ENCODE results near the gene RGL3.
"Not testable (repeated sequence)": the region's sequence is repeated elsewhere in the genome, so short reads cannot be mapped to it uniquely, and the experiment has no call there.

Gene RGL3

DNA sequence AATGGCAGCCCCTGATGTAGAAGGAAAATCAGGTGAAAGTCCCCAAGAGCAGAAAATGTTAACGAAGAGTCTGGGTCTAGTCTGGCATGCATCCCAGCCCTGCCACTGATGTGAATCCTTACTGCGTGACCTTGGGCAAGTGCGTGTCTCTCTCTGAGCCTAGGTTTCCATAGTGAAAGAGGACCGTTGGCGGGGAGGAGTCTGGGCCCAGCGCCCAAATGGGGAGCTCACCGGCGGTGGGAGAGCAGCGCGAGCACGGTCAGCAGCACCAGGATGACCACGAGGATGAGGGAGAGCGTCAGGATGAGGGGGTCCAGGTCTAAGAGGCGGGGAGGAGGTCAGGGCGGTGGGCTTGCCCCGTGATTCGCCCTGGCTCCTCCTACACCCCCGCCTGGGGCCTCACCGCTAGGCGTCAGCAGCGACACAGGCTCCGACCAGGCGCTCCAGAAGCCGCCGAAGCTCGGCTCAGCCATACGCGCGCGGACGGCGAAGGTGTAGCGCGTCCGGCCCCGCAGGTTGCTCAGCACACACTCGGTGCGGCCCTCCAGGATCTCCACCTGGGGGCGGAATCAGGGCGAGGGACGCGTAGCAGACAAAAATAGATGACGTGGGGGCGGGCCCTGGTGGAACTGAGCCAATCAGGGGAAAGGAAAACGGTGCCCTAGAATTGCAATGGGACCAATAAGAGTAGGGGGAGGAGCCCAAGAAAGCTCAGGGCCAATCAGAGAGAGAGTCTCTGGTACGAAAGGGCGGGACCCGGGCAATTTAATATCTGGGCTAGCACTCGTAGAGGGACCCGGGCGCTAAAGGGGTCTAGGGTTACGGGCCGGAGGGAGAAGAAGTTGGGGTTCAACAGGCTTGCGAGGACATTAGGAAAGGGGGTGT lies 38.2 kb downstream of the RGL3 start:
- DNase-seq, result peak in 1 of 3 experiments; percentile 93

DNA sequence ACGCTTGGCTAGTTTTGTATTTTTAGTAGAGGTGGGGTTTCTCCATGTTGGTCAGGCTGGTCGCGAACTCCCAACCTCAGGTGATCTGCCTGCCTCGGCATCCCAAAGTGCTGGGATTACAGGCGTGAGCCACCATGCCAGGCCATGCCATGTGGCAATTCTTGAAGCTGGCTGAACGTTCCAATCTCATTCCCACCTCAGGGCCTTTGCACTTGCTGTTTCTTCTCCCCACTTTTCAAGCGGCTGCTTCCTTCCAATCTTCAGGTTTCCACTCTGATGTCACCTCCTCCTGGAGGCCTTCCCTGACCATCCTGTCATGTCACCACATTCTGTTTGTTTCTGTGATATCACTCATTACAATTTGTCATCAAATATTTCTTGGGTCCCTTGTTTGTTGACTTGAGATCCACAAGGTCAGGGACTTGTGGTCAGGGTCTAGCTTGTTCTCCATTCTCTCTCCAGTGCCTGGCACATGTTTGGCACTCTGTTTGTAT lies 39.2 kb downstream of the RGL3 start:
- DNase-seq, result no peak

DNA sequence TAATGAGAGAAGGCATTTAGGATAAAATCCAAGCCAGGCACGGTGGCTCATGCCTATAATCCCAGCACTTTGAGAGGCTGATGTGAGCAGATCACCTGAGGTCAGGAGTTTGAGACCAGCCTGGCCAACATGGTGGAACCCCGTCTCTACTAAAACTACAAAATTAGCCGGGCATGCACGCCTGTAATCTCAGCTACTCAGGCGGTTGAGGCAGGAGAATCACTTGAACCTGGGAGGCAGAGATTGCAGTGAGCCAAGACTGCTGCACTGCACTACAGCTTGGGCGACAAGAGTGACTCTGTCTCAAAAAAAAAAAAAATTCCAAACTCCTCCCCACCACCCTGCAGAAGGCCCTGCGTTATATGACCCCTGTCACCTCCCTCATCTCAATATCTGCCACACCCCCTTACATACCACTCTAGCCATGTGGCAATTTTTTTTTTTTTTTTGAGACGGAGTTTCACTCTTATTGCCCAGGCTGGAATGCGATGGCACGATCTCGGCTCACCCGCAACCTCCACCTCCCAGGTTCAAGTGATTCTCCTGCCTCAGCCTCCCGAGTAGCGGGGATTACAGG lies 39.8 kb downstream of the RGL3 start:
- not testable (repeated sequence) for DNase-seq

DNA sequence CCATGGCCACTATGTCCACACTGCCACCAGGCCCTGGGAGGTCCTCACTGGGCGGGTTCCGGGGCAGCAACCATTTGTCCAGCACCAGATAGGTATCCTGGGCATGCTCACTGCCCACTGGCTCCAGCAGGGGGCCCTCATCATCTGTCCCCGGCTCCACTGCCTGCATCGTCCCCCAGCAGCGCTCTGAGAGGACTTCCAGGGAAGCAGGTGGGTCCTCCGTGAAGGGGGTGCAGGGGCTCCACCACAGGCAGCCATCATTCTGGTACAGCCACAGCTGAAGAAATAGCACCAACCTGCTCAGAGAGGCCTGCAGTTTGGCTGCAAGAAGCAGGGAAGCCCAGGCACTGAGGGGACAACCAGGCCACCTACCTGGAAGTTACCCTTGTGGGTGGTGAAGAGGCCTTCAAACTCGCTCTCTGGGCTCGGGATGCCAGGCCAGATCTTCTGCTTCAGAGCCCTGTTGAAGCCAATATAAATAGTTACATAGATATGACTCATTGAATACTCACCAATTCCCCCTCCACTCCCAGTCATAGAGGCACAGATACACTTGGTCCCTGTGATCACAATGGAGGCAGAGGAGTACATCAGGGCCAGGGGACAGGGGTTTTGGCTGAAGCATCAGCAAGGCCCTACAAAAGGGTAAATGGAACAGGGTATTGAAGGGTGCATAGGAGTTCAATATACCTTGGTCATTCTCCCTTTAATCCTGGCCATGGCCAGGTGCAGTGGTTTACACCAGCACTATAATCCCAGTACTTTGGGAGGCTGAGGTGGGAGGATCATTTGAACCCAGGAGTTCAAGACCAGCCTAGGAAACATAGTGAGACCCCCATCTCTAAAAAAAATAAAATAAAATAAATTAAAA lies 40.6 kb downstream of the RGL3 start:
- DNase-seq, result peak in 2 of 3 experiments; percentile 17 to 63

DNA sequence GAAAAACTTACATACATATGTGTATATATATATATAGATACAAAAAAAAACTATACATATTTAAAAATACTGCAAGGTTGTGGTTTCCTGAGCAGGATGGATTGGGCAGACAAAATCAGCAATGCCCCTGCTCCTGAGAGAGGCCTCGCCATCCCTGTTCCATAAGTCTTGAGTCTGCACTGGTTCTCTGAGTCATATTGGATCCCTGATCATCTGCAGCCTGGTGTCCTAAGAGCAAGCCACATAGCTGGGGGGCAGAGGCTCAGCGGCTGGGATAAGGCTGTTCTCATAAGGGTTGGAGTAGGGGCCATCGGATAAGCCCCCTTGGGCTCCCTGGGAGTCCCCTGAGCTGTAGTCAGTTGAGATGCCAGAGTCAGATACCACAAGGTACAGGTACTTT lies 41.4 kb downstream of the RGL3 start:
- DNase-seq, result no peak

DNA sequence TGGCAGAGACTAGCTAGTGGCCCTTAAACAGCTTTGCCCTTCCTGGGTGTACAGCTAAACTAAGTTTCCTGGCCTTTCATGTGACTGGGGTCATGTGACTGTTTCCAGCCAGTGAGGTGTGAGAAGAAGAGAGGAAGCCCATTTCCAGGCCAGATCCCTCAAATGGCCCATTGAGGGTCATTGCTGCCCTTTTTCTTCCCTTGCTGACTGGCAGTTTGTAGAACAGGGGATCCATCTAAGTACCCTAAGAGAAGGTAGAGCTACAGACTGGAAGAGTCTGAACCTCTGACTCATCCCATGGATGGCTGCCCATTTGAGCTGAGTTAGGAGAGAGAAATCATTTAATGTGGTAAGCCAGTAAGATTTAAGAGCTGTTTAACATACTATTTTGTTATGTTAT lies 41.9 kb downstream of the RGL3 start:
- no peak for DNase-seq

DNA sequence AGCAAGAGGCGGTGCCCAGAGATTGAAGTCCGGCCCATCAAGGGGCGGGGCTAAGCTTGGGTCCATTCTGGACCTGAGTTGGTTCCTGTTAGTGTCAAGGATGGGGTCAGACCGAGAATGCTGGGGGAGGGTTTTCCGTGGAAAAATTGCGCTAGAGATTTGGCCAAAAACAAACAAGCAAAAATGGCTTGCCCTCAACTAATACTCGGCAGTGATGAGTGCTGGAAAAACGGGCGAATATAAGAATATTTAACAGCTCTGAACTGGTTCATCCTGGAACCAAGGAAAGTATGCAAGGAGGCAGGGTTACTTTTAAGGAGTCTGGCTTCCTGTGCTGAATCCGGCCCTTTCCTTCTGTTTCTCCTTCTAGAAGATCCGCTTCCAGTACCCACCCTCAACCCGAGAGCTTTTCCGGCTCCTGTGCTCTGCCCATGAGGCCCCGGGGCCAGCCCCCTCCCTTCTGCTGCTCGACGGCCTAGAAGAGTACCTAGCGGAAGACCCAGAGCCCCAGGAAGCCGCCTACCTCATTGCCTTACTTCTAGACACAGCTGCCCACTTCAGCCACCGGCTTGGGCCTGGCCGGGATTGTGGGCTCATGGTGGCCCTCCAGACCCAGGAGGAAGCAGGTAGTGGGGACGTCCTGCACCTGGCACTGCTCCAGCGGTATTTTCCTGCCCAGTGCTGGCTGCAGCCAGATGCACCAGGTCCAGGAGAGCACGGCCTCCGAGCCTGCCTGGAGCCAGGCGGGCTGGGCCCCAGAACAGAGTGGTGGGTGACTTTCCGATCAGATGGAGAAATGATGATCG lies 43.8 kb downstream of the RGL3 start:
- DNase-seq, result peak; percentile 24 to 86 (median 81)

DNA sequence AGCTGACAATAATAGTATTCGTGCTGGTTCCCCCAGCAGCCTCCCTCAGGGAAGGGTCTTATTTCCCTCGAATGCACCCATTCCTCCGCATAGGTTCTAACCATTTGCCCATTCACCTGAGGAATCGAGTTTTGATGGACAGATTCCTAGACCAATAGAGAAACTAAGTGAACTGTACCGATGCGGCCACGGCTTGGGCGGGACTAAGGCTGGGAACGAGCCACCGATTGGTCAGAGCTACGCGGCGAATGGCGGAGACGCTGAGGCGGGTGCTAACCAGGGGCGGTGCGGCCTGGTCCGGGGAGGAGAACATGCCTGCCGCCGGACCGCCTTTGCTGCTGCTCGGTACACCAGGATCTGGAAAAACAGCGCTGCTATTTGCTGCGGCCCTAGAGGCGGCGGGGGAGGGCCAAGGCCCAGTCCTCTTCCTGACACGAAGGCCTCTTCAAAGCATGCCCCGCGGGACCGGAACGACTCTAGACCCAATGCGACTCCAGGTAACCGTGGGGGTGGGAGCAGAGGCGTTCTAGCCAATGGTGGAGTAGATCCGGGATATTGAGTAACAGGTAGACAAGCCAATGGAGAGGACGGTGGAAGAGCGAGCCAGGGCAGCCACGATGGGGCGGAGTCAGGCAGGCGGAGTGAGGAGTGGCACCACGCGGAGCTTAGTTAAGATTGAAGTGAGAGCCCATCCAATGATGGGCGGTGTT lies 44.5 kb downstream of the RGL3 start, which contains the start of gene SWSAP1:
Gene SWSAP1, plus strand, starts transcription at position 234 of the 710 bp plus-strand sequence. Its CDS starts 15 bp downstream, at position 249.
- peak; percentile 96 to 100 (median 100) for DNase-seq

DNA sequence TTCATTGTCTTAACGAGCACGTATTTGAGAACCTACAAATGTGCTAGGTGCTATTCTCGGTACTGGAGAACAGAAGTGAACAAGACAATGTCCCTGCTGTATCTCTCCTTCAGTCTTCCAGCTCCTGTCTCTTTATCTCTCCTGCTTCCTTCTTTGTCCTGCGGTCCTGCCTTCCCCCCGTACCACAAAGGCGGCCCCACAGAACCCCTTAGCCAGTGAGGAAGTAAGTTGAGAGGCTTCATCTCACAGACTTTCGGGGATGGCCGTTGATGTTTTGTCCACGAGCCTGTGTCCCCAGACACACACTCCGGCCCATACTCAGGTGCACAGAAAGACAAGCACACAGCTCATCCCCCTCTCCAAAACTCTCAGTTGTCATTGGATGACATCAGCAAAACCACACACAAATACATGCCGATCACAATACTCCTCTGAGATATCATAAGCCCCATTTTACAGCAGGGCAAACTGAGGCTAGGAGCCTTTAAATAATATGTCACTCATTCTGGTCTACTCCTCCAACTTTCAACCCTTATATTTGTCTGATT lies 45.2 kb downstream of the RGL3 start:
- DNase-seq, result no peak

DNA sequence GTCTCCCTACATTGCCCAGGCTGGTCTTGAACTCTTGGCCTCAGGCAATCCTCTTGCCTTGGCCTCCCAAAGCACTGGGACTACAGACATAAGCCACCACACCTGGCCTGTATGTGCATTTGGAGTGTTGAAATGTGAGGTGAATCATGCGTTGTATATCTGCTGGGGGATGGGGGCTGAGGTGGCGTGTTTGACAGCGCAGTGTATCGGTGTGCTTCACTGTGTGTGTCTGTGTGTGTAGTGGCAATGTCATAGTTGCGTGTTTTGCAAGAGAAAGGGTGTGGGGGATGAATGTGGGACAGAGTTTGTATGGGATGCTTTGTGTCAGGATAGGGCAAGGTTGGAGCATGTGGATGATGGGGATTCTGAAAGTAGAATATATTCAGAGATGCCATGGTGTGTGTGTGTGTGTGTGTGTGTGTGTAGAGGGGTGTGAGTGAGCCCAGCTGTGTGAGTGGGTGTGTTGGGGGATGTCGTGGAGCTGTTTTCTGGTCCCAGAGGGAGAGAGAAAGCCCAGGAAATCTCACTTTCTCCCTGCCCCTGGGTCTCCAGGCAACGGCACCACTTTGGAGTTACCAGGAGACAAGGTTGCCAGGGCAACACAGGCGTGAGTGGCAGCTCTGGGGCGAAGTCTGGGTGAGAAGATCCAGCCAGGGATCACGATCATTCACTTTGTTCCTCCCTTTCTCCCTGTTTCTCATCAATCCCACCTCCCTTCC lies 45.8 kb downstream of the RGL3 start:
- DNase-seq, result peak; percentile 88 to 98 (median 95)

DNA sequence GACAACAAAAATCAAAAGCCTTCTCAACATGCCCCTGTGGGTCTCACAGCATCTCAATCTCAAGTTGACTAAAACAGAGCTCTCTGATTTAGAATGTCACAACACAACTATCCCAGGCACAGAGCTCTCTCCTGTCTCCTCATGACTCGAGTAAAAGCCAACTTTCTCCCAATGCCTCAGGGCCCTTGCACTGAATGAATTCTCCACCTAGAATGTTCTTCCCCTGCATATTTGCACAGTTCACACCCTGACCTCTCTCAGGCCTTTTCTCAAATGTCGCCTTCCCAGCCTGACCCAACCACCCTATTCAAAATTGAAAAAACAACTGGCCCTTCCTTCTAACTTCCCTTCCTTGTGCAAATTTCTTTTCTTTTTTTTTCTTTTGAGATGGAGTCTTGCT lies 48.4 kb downstream of the RGL3 start:
- no peak for DNase-seq

DNA sequence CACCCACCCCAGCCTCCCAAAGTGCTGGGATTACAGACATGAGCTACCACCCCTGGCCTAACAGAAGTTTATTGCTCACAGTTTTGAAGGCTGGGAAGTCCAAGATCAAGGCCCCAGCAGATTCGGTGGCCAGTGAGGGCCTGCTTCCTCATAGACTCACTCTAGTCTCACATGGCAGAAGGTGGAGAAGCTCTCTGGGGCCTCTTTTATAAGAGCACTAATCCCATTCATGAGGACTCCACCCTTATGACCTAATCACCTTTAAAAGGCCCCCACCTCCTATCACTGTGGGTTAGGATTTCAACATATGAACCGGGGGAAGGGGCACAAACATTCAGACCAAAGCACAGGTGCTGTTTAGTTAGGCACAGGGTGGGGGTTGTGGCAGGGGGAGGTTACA lies 51.6 kb downstream of the RGL3 start:
- no peak for DNase-seq

DNA sequence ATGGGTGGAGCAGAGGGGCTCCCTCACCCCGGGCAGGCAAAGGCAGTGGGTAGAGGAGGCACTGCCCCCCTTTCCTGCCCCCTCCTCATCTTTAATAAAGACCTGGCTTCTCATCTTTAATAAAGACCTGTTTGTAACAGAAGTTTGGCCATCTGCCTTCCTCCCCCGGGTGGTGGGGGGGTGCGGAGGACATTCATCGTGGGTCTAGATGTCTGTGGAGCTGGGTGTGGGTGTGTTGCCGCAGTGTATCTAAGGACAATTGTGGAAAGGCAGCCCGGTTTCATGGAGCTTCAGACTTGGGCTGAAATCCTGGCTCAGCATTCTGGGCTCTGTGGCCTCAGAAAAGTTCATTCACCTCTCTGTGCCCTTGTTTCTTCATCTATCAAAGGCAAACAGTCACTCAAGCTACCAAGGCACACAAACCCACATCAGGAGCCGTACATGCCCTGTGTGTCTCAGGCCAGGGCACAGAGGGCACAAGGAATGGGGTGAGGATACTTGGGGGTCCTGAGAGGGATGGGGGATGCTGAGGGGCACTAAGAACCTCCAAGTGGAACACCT lies 53.5 kb downstream of the RGL3 start:
- no peak for DNase-seq

DNA sequence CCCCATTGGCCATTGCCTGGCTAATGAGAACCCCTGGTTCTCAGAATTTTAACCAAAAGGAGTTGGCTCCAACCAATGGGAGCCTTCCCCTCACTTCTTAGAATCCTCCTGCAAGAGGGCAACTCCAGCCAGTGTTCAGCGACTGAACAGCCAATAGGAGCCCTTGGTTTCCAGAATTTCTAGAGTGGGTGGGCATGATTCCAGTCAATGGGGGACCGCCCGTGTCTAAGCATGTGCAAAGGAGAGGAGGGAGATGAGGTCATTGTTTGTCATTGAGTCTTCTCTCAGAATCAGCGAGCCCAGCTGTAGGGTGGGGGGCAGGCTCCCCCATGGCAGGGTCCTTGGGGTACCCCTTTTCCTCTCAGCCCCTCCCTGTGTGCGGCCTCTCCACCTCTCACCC lies 54.2 kb downstream of the RGL3 start:
- no peak for DNase-seq

DNA sequence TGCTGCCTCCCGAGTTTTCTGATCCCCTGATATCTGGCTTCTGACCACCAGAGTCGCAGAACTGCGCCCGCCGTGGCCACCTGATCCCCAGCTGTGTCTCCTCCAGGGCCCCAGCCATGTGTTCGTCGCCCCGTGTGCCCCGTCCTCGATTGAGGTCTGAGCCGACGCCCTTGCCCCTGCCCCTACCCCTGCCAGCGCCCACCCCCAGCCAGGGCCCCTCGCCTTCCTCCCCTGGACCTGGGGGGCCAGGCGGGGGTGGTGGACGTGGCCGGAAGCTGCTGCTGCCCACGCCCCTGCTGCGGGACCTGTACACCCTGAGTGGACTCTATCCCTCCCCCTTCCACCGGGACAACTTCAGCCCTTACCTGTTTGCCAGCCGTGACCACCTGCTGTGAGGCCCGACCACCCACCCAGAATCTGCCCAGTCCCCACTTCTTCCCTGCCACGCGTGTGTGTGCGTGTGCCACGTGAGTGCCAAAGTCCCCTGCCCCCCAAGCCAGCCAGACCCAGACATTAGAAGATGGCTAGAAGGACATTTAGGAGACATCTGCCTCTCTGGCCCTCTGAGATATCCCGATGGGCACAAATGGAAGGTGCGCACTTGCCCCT lies 54.7 kb downstream of the RGL3 start:
- no peak for DNase-seq

DNA sequence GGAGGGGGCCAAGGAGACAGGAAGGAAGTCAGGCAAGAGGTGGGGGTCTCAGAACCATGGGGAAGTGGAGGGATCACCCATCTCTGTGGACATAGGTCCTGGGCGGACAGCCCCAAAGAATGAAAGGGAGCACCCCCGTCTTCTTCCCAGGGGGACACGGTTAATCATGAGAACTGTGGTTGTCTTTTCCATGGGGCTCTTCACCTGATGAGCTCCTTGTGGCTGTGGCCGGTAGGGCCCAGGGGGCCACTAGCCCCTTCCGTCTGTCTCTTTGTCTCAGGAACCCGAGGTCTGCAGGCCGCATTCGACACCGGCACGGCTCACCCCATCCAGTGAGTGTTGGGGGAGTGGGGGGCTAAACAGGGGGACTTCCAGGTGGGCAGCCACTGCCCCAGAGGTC lies 55.2 kb downstream of the RGL3 start:
- no peak for DNase-seq

DNA sequence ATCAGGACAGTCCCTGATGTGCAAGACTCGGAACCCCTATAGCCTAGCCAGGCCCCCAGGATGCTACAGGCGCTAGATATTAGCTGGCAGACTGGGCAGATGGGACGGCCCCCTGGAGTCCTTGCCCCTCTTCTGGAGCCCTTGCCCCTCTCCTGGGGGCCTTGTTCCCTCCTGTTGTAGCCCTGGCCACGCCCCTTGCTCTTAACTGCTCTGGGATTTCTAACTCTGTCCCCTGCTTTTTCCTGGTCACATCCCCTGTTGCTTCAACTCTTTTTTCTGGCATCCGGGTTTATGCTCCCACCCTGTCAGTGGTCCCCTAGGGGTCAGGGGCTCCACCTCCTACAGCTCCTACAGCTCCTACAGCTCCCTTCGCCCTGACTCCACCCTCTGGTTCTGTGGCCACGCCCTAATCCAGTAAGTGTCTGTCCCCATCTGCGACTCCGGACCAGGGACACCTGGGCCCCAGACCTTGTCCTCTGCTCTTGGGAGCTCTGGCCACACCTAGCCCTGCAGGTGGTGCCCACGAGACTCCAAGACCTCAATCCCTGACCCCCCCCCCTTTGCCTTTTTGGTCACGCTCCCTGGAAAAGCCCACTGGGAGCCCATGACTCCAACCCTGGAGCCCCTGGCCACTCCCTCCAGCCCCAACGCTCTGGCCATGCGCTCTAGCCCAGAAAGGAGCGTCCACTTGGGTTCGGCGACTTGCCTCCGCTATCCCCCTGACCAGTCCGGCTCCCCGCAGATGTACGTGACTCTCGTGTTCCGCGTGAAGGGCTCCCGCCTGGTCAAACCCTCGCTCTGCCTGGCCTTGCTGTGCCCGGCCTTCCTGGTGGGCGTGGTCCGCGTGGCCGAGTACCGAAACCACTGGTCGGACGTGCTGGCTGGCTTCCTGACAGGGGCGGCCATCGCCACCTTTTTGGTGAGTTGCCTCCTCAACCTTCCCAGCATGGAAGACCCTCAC lies 57.1 kb downstream of the RGL3 start:
- no peak for DNase-seq

DNA sequence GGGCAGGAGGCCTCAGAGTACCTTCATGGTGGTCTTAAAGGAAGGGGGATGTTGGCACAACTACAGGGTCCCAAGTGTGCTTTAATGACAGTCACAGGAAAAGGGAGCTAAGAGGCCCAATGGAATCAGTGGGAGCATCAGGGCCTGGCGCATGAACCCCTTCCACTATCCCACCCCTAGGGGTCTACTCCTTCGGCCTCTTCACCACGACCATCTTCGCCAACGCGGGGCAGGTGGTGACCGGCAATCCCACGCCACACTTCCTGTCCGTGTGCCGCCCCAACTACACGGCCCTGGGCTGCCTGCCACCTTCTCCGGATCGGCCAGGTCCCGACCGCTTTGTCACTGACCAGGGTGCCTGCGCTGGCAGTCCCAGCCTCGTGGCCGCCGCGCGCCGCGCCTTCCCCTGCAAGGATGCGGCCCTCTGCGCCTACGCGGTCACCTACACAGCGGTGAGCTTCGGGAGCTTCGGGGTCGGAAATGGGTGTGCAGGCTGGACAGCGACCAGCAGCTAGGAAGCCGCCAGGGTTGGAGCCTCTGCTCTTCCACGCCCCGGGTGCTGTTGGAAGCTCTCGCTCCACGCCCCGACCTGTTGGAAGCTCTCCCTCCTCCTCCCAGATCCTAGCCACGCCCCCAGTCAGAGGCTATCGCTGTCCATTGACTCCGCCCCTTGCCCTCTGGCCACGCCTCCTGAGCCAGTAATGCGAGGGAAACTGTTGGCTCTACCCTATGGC lies 57.9 kb downstream of the RGL3 start:
- peak in 1 of 3 experiments; percentile 7 for DNase-seq
